HCT116 (cell line): ENCODE results near the gene CNTFR. TPM values are rescaled to one million over a fixed set of nuclear protein-coding genes. Genes with fewer than 3 reads are reported as not detected.

ENCODE experiments used
- ATAC-seq: fragments of 200-7000 bp; cut with Tn5 transposase; 2 replicates; pipeline ENCODE4 v1.9.1; 2020; ENCODE audit warnings: mild to moderate bottlenecking, moderate library complexity
- BruUV-seq: library from RNA; stranded (reverse); fragments of 400-500 nt; replicated peaks from 2 replicates; lab custom pipeline; 2021; lab: Mats Ljungman, UMichigan
- CTCF ChIA-PET: fragments of 300-600 bp; sonication (Branson Sonifier 250); formaldehyde crosslinking; loops from one replicate; lab custom pipeline; 2021; ENCODE audit warnings: antibody characterized with exemption; lab: Charles Lee
- POLR2A ChIA-PET: fragments of 300-600, 350-600 bp; sonication (Branson Sonifier 250); formaldehyde crosslinking; loops from one replicate; lab custom pipeline; 2021; ENCODE audit warnings: antibody characterized with exemption; lab: Charles Lee
- RAD21 ChIA-PET, 2 experiments: fragments of 300-600 bp; sonication (Branson Sonifier 250); formaldehyde crosslinking; loops; one replicate each; lab custom pipeline; 2023; ENCODE audit warnings: low total read pairs in 2 of 2; ENCODE audit not compliant: uncharacterized antibody in 2 of 2, unreplicated experiment in 2 of 2, low non-redundant PET in 1 of 2; lab: Charles Lee
- DNase-seq: peaks from one replicate; pipeline ENCODE4 v3.0.0-alpha.2; 2010; ENCODE audit warnings: low read depth, low spot score
- H2AFZ ChIP-seq: fragments of 200-600 bp; shearing (Covaris generic), sonication (generic); 2 replicates; pipeline ENCODE4 v1.6.1; 2017; ENCODE audit warnings: low read depth, mixed run types, mixed read lengths, antibody characterized with exemption, low read length; ENCODE audit not compliant: poor library complexity, severe bottlenecking
- H3K27ac ChIP-seq: 2 replicates; pipeline ENCODE4 v1.5.1; 2012; ENCODE audit warnings: low read depth, low read length
- H3K27me3 ChIP-seq: fragments of 200-600 bp; sonication (generic); 2 replicates; pipeline ENCODE4 v1.6.1; 2016; ENCODE audit warnings: mixed run types, low read length, mixed read lengths; ENCODE audit not compliant: insufficient read depth
- H3K36me3 ChIP-seq, 2 experiments: fragments of 200-500 bp in 1 of 2; fragments of 200-600 bp in 1 of 2; sonication (Bioruptor generic) in 1 of 2; sonication (generic) in 1 of 2; 2 replicates each; pipeline versions ENCODE4 v1.5.1 to v1.6.1; 2014 to 2016; ENCODE audit warnings: low read length in 2 of 2, inconsistent platforms in 1 of 2, mixed read lengths in 1 of 2, mixed run types in 1 of 2; ENCODE audit not compliant: insufficient read depth in 2 of 2, control insufficient read depth in 1 of 2
- H3K4me1 ChIP-seq, 2 experiments: fragments of 200-600 bp in 1 of 2; sonication (generic) in 1 of 2; 2 replicates each; pipeline versions ENCODE4 v1.5.1 to v1.6.1; 2012 to 2017; ENCODE audit warnings: low read length in 2 of 2, inconsistent platforms in 1 of 2, mild to moderate bottlenecking in 1 of 2, mixed read lengths in 1 of 2, mixed run types in 1 of 2, moderate library complexity in 1 of 2; ENCODE audit not compliant: insufficient read depth in 2 of 2, control insufficient read depth in 1 of 2
- H3K4me2 ChIP-seq: fragments of 200-600 bp; sonication (generic); 2 replicates; pipeline ENCODE4 v1.6.1; 2017; ENCODE audit warnings: mixed run types, low read length, mixed read lengths
- H3K4me3 ChIP-seq, 2 experiments: fragments of 200-600 bp in 1 of 2; sonication (generic) in 1 of 2; replicated peaks in 1 of 2; 2 replicates each; pipeline ENCODE4 v1.5.1; 2011 to 2016; ENCODE audit warnings: low read length in 2 of 2, control low read depth in 1 of 2, low read depth in 1 of 2, mild to moderate bottlenecking in 1 of 2, mixed read lengths in 1 of 2, mixed run types in 1 of 2
- H3K79me2 ChIP-seq: fragments of 200-600 bp; sonication (generic); 2 replicates; pipeline ENCODE4 v1.6.1; 2017; ENCODE audit warnings: mild to moderate bottlenecking, mixed run types, low read length, moderate library complexity, mixed read lengths; ENCODE audit not compliant: insufficient read depth
- H3K9ac ChIP-seq: fragments of 200-600 bp; sonication (generic); 2 replicates; pipeline ENCODE4 v1.6.1; 2016; ENCODE audit warnings: low read length, mixed read lengths
- H3K9me2 ChIP-seq: fragments of 200-600 bp; sonication (generic), shearing (Covaris generic); 2 replicates; pipeline ENCODE4 v1.6.1; 2017; ENCODE audit warnings: mixed run types, mild to moderate bottlenecking, moderate library complexity; ENCODE audit not compliant: insufficient read depth
- H3K9me3 ChIP-seq, 2 experiments: fragments of 200-500 bp in 1 of 2; fragments of 200-600 bp in 1 of 2; sonication (Bioruptor generic) in 1 of 2; sonication (generic) in 1 of 2; 2 replicates each; pipeline ENCODE4 v1.6.1; 2014 to 2017; ENCODE audit warnings: low read length in 2 of 2, mixed read lengths in 2 of 2, inconsistent platforms in 1 of 2, low read depth in 1 of 2, mild to moderate bottlenecking in 1 of 2, mixed run types in 1 of 2, moderate library complexity in 1 of 2; ENCODE audit not compliant: control insufficient read depth in 1 of 2, insufficient read depth in 1 of 2
- H4K20me1 ChIP-seq: fragments of 200-600 bp; sonication (generic), shearing (Covaris generic); 2 replicates; pipeline ENCODE4 v1.6.1; 2017; ENCODE audit warnings: mixed run types, mild to moderate bottlenecking, moderate library complexity; ENCODE audit not compliant: insufficient read depth
- CBX3 ChIP-seq: IDR thresholded peaks from 2 replicates; pipeline ENCODE4 v1.6.1; 2012; ENCODE audit warnings: low read depth
- EGR1 ChIP-seq: IDR thresholded peaks from 2 replicates; pipeline ENCODE4 v1.6.1; 2012; ENCODE audit warnings: low read depth
- ELF1 ChIP-seq: IDR thresholded peaks from 2 replicates; pipeline ENCODE4 v1.6.1; 2012; ENCODE audit warnings: low read depth, borderline replicate concordance
- EZH2 ChIP-seq: fragments of 200-600 bp; sonication (generic); IDR thresholded peaks from 2 replicates; pipeline ENCODE4 v1.6.1; 2017; ENCODE audit warnings: antibody characterized with exemption, mixed run types
- EZH2phosphoT487 ChIP-seq: fragments of 200-600 bp; IDR thresholded peaks from 2 replicates; pipeline ENCODE4 v1.6.1; 2018; ENCODE audit warnings: antibody characterized with exemption, borderline replicate concordance
- POLR2A ChIP-seq: IDR thresholded peaks from 2 replicates; pipeline ENCODE4 v1.7.0; 2011; ENCODE audit warnings: borderline replicate concordance; ENCODE audit not compliant: insufficient read depth, insufficient read length; ENCODE audit errors: extremely low read depth
- POLR2AphosphoS5 ChIP-seq: IDR thresholded peaks from 2 replicates; pipeline ENCODE4 v1.6.1; 2011; ENCODE audit warnings: mild to moderate bottlenecking, low read depth, low read length, moderate library complexity
- RAD21 ChIP-seq: IDR thresholded peaks from 2 replicates; pipeline ENCODE4 v1.6.1; 2012; ENCODE audit warnings: low read depth, mild to moderate bottlenecking
- SP1 ChIP-seq: IDR thresholded peaks from 2 replicates; pipeline ENCODE4 v1.6.1; 2012; ENCODE audit warnings: low read depth
- SRF ChIP-seq: IDR thresholded peaks from 2 replicates; pipeline ENCODE4 v1.6.1; 2012; ENCODE audit warnings: low read depth
- TCF7L2 ChIP-seq: IDR thresholded peaks from 2 replicates; pipeline ENCODE4 v1.7.0; 2011; ENCODE audit warnings: borderline replicate concordance, inconsistent platforms; ENCODE audit not compliant: insufficient read depth, insufficient read length; ENCODE audit errors: extremely low read depth
- ZFX ChIP-seq: fragments of 450-650 bp; IDR thresholded peaks from 2 replicates; pipeline ENCODE4 v1.6.1; 2017
- intact Hi-C: fragments of 100-400 bp; cut with micrococcal nuclease; formaldehyde crosslinking; loops from 2 replicates; pipeline ENCODE4 v1.10.0; 2022
- total RNA-seq: library from RNA; stranded (reverse); gene quantifications from one replicate; pipeline ENCODE4 v1.2.1, GENCODE V29; 2021; ENCODE audit not compliant: unreplicated experiment
- TF ChIP-seq, protein P1 (sequence below): IDR thresholded peaks from 2 replicates; pipeline ENCODE4 v1.6.1; 2012
- TF ChIP-seq, protein P2 (sequence below), 3 experiments: fragments of 200-600 bp in 1 of 3; sonication (generic) in 1 of 3; IDR thresholded peaks in 2 of 3; conservative IDR thresholded peaks in 1 of 3; 2 replicates each; pipeline ENCODE4 v1.5.1; 2012 to 2017; ENCODE audit warnings: low read depth in 2 of 3, low read length in 2 of 3, antibody characterized with exemption in 1 of 3, borderline replicate concordance in 1 of 3, control low read depth in 1 of 3, mild to moderate bottlenecking in 1 of 3, mixed read lengths in 1 of 3, mixed run types in 1 of 3, moderate library complexity in 1 of 3; ENCODE audit not compliant: insufficient read depth in 1 of 3
- TF ChIP-seq, protein P3 (sequence below): IDR thresholded peaks from 2 replicates; pipeline ENCODE4 v1.6.1; 2011; ENCODE audit warnings: mild to moderate bottlenecking, low read length, moderate library complexity; ENCODE audit not compliant: insufficient replicate concordance; ENCODE audit errors: extremely low read depth

The CNTFR gene
- total RNA-seq, 1 experiment from 2014 or later = not detected

DNA sequence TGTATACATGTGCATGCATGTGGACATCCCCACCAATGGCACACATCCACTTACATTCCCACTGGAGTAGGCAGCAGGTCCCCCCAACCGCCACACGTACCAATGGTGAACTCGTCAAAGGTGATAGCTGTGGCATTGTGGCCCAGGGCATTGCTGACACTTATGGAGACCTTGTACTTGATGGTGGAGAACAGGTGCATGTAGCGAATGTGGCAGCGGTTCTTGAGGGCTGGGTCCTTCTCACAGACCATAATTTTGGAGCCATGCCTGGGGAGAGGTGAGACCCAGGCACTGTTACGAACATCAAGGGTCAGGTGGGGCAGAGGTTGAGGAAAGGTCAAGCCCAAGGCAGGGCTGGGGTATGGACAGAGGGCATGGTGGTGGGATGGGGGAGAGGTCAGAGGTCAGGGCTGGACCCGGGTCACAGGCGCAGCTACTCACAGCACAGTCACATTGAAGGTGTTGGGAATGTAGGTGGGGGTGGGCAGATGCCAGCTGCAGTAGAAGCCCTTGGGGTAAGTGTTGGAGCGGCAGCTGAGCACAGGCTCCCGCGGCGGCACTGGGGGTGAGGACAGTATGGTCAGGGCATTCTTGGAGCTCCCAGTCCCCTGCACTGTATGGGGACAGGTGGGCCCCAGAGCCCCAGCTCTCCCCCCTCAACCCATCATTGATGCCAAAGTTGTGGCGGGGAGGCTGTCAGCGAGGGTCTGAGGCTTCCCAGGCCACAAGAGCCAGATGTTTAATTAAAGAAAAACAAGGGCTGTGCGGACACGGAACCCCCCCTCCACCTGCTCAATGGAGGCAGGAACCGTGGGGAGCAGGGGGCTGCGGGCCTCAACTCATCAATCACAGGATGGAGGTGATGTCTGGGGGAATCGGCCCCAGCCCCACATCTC is 31.9 kb downstream of the CNTFR start:
- H3K27ac ChIP-seq = no peak overlapping the region
- no peaks in the 10 kb centered on the region for H3K9me3 ChIP-seq
- no peak overlapping the region for H2AFZ ChIP-seq
- H3K9me2 ChIP-seq = no peaks in the 10 kb centered on the region
- ChIA-PET RAD21 (no interaction called here), POLR2A (no interaction called here), CTCF (interaction anchor here (1.2 to 1.4 kb wide), 2 partner anchors 34 to 154 kb away, joined by 3 to 4 read pairs; no protein-coding TSS in a partner anchor)
- H3K9ac ChIP-seq = no peak overlapping the region
- intact Hi-C loops = no loop called here
- no peaks in the 10 kb centered on the region for H4K20me1 ChIP-seq
- no peak for DNase-seq
- ATAC-seq = no peak
- H3K27me3 ChIP-seq = no peaks in the 10 kb centered on the region
- H3K4me3 ChIP-seq = no peak overlapping the region
- no peaks in the 10 kb centered on the region for H3K4me1 ChIP-seq
- TF ChIP-seq ELF1 = no peak
- TF ChIP-seq POLR2A = no peak
- no peak for TF ChIP-seq RAD21
- TF ChIP-seq, protein P1, sequence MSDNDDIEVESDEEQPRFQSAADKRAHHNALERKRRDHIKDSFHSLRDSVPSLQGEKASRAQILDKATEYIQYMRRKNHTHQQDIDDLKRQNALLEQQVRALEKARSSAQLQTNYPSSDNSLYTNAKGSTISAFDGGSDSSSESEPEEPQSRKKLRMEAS = no peak
- no peak for TF ChIP-seq CBX3
- no peak for TF ChIP-seq TCF7L2
- TF ChIP-seq, protein P2, sequence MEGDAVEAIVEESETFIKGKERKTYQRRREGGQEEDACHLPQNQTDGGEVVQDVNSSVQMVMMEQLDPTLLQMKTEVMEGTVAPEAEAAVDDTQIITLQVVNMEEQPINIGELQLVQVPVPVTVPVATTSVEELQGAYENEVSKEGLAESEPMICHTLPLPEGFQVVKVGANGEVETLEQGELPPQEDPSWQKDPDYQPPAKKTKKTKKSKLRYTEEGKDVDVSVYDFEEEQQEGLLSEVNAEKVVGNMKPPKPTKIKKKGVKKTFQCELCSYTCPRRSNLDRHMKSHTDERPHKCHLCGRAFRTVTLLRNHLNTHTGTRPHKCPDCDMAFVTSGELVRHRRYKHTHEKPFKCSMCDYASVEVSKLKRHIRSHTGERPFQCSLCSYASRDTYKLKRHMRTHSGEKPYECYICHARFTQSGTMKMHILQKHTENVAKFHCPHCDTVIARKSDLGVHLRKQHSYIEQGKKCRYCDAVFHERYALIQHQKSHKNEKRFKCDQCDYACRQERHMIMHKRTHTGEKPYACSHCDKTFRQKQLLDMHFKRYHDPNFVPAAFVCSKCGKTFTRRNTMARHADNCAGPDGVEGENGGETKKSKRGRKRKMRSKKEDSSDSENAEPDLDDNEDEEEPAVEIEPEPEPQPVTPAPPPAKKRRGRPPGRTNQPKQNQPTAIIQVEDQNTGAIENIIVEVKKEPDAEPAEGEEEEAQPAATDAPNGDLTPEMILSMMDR (IDR thresholded peaks at IDR 0.05 in 2 of 3, conservative IDR thresholded peaks at IDR 0.05 in 1 of 3; ENCODE audit: borderline replicate concordance in 1 of 3, insufficient read depth in 1 of 3, low read depth in 2 of 3, low read length in 2 of 3) = no peak
- TF ChIP-seq POLR2AphosphoS5 = no peak
- no peak for TF ChIP-seq SP1
- TF ChIP-seq EZH2phosphoT487 = no peak
- TF ChIP-seq, protein P3, sequence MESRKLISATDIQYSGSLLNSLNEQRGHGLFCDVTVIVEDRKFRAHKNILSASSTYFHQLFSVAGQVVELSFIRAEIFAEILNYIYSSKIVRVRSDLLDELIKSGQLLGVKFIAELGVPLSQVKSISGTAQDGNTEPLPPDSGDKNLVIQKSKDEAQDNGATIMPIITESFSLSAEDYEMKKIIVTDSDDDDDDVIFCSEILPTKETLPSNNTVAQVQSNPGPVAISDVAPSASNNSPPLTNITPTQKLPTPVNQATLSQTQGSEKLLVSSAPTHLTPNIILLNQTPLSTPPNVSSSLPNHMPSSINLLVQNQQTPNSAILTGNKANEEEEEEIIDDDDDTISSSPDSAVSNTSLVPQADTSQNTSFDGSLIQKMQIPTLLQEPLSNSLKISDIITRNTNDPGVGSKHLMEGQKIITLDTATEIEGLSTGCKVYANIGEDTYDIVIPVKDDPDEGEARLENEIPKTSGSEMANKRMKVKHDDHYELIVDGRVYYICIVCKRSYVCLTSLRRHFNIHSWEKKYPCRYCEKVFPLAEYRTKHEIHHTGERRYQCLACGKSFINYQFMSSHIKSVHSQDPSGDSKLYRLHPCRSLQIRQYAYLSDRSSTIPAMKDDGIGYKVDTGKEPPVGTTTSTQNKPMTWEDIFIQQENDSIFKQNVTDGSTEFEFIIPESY = no peak
- no peak for TF ChIP-seq EZH2
- TF ChIP-seq EGR1 = no peak
- TF ChIP-seq SRF = no peak
- no peak for TF ChIP-seq ZFX
- no peak overlapping the region for H3K4me2 ChIP-seq
- no peaks in the 10 kb centered on the region for H3K79me2 ChIP-seq
- no peaks in the 10 kb centered on the region for H3K36me3 ChIP-seq
- BruUV-seq = no TSS peak
